Measurements from ENCODE around the gene CLCN2. TPM values are rescaled to one million over a fixed set of nuclear protein-coding genes. Genes with fewer than 3 reads are reported as not detected.
A peak's percentile ranks its signal among the peaks of the same experiment; 100 is the strongest.

CLCN2 gene
- total and polyA plus RNA-seq, 2 of the 8 experiments (the other 6 are each of a cell fraction or from before 2014, with no cell fraction given): 13.7 to 16.1 TPM

DNA sequence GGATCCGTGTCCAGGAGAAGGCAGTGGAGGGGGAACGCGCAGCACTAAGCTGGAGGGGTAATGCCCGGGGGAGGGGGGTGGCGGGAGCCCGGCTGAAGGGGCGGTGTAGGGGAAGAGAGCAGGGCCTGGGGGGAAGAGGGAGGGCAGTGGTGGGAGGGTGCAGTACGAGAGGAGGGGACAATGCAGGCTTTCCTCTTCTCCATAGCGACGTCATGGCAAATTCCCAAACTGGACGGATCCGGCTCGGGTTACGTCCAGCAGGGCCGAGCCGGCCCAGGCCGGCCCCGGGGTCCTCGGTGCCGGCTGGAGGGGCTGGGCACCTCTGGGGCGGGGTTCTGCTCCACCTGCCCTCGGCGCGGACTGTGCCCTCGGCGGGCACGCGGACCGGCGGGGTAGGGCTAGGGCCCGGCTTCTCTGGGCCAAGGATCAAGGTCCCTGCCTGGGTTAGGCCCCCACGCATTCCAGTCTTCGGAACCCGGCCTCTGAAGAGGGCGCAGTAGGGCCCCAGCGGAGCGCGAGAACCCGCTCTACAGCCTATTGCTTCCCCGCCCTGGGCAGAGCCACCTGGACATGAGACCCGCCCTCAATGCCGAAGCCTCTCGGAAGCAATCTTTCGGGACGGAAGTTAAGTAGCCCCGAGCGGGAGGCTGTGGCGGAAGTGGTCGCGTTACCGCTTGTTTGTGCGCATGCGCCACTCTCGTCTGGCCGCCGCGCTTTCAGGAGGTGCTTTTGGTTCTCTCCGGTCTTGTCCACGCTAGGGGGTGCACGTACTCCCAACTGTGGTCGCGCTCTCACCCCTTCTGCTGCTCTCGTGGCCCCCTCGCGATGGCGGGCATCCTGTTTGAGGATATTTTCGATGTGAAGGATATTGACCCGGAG, 1.5 kb upstream of the CLCN2 start:
- CTCF ChIA-PET (ENCODE audit: partially characterized antibody): interaction anchor here (1.1 to 7.1 kb wide), 9 partner anchors 9 to 184 kb away, joined by 3 to 47 read pairs (median 4); no protein-coding TSS in a partner anchor
- Histone ChIP-seq H3K23ac (ENCODE audit: insufficient read length) (no peak overlapping the region), H4K8ac (ENCODE audit: extremely low read depth, insufficient read depth, low read length) (peak overlapping the region; percentile 97; the same call in 1 of the 2 replicates), H2AFZ (ENCODE audit: low read length) (0 out of 2 replicates have a peak overlapping the region, but pooled peaks have one; percentile 15), H4K91ac (replicated peaks; ENCODE audit: insufficient read length, low read length) (peak overlapping the region; percentile 23), H3K56ac (replicated peaks; ENCODE audit: insufficient read length, low read depth, low read length) (peak overlapping the region; percentile 72), H3K4me2 (ENCODE audit: insufficient read depth in 1 of 2, low read depth in 2 of 2, low read length in 2 of 2) (peak overlapping the region; percentile 94 to 98), H3K27me3 (replicated peaks in 1 of 4; ENCODE audit: control insufficient read depth in 3 of 4, extremely low read depth in 1 of 4, insufficient read depth in 3 of 4, low read length in 3 of 4) (peaks cover 0 to 8% (median 3%) of the 10 kb centered on the region in 4 experiments; a peak in 3 of 7 replicates), H3K9me3 (ENCODE audit: insufficient read depth in 2 of 2, low read depth in 1 of 2, low read length in 1 of 2) (no peaks in the 10 kb centered on the region), H2BK15ac (ENCODE audit: low read length) (0 out of 2 replicates have a peak overlapping the region, but pooled peaks have one; percentile 46), H3K79me1 (ENCODE audit: low read depth, low read length) (0 out of 2 replicates have a peak, but pooled peaks cover 3% of the 10 kb centered on the region), H3K23me2 (ENCODE audit: low read depth, low read length) (peaks cover 22% of the 10 kb centered on the region), H2BK20ac (ENCODE audit: low read length) (no peak overlapping the region), H3K4me1 (replicated peaks in 1 of 4; ENCODE audit: control insufficient read depth in 3 of 4, insufficient read depth in 4 of 4, low read length in 3 of 4) (peaks cover 3 to 18% (median 12%) of the 10 kb centered on the region in 4 experiments), H3K18ac (ENCODE audit: extremely low read depth, low read length) (peak overlapping the region; percentile 81), H3K9ac (replicated peaks in 1 of 4; ENCODE audit: extremely low read depth in 1 of 4, low read depth in 3 of 4, low read length in 3 of 4) (peak overlapping the region; percentile 59 to 92 (median 84)), H3K36me3 (ENCODE audit: control insufficient read depth in 2 of 4, insufficient read depth in 4 of 4, low read length in 3 of 4) (peaks cover 7 to 25% (median 23%) of the 10 kb centered on the region in 4 experiments; a peak in 7 of 8 replicates), H3K4ac (replicated peaks; ENCODE audit: insufficient read length, low read depth, low read length) (peak overlapping the region; percentile 92), H3K4me3 (ENCODE audit: extremely low read depth in 1 of 4, insufficient read depth in 2 of 4, low read depth in 3 of 4, low read length in 4 of 4) (peak overlapping the region; percentile 77 to 88 (median 80)), H4K5ac (ENCODE audit: insufficient read length, low read depth, low read length) (peak overlapping the region; percentile 85), H2BK5ac (ENCODE audit: low read depth, low read length) (peak overlapping the region; percentile 93), H3K27ac (ENCODE audit: low read depth, low read length) (peak overlapping the region; percentile 92), H3K79me2 (ENCODE audit: control insufficient read depth in 1 of 2, insufficient read depth in 2 of 2, low read length in 2 of 2) (peaks cover 0 to 15% of the 10 kb centered on the region in 2 experiments; a peak in 2 of 4 replicates), H2AK5ac (ENCODE audit: low read depth, low read length) (no peak overlapping the region; the same call in 1 of the 2 replicates), H4K20me1 (replicated peaks in 1 of 2; ENCODE audit: control insufficient read depth in 1 of 2, insufficient read depth in 2 of 2, low read length in 2 of 2) (peaks cover 8 to 15% of the 10 kb centered on the region in 2 experiments), H2BK12ac (ENCODE audit: low read depth, low read length) (peak overlapping the region; percentile 60; the same call in 1 of the 2 replicates), H3K14ac (ENCODE audit: insufficient read length) (no peak overlapping the region), H2BK120ac (replicated peaks; ENCODE audit: low read depth, low read length) (no peak overlapping the region)
- WGBS, 2 experiments (ENCODE audit: extremely low coverage in 1 of 2, insufficient coverage in 1 of 2, insufficient read length in 1 of 2, insufficient replicate concordance in 2 of 2, low coverage in 1 of 2, low lambda C conversion rate in 2 of 2, missing lambda C conversion rate in 1 of 2): 2% methylated on average over 56 of the region's 68 CpGs; no CpG with 5 or more reads in 1 of the 2 experiments
- DNase-seq (ENCODE audit: low read depth in 1 of 2, low spot score in 2 of 2) (peak; percentile 93 to 95), FAIRE-seq (peak; percentile 90)
- POLR2A ChIA-PET (ENCODE audit: partially characterized antibody): interaction anchor here (0.6 to 5.2 kb wide), 22 partner anchors 9 to 186 kb away, joined by 3 to 32 read pairs (median 4); partner anchors contain the start of gene FAM131A
- TF ChIP-seq, protein P1, sequence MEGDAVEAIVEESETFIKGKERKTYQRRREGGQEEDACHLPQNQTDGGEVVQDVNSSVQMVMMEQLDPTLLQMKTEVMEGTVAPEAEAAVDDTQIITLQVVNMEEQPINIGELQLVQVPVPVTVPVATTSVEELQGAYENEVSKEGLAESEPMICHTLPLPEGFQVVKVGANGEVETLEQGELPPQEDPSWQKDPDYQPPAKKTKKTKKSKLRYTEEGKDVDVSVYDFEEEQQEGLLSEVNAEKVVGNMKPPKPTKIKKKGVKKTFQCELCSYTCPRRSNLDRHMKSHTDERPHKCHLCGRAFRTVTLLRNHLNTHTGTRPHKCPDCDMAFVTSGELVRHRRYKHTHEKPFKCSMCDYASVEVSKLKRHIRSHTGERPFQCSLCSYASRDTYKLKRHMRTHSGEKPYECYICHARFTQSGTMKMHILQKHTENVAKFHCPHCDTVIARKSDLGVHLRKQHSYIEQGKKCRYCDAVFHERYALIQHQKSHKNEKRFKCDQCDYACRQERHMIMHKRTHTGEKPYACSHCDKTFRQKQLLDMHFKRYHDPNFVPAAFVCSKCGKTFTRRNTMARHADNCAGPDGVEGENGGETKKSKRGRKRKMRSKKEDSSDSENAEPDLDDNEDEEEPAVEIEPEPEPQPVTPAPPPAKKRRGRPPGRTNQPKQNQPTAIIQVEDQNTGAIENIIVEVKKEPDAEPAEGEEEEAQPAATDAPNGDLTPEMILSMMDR (IDR thresholded peaks at IDR 0.05; ENCODE audit: control extremely low read depth in 1 of 3, insufficient read depth in 1 of 3, low read depth in 1 of 3, low read length in 3 of 3): peak in 2 of 3 experiments; percentile 57 to 65; a peak in 3 of 4 replicates
- TF ChIP-seq RBBP5 (IDR thresholded peaks at IDR 0.05; ENCODE audit: borderline replicate concordance, low read depth, low read length) (peak; percentile 32; the same call in 1 of the 2 replicates), SIRT6 (IDR thresholded peaks at IDR 0.05; ENCODE audit: low read length) (no peak), TBP (IDR thresholded peaks at IDR 0.05; ENCODE audit: low read depth, low read length) (peak; percentile 73), SP4 (IDR thresholded peaks at IDR 0.05; ENCODE audit: low read length) (no peak), NANOG (IDR thresholded peaks at IDR 0.05; ENCODE audit: insufficient read depth, low read depth, low read length, poor library complexity, severe bottlenecking) (no peak), NRF1 (IDR thresholded peaks at IDR 0.05; ENCODE audit: low read depth, low read length) (peak; percentile 69)
